OCI-LY7 (cell line): ENCODE results near the gene WLS.

Experiments used
- CTCF ChIP-seq: fragments of 200-600 bp; sonication (generic); conservative IDR thresholded peaks from 2 replicates; pipeline ENCODE4 v1.5.1; 2014; ENCODE audit warnings: mild to moderate bottlenecking, antibody characterized with exemption, low read length, moderate library complexity, mixed read lengths
- EZH2phosphoT487 ChIP-seq: fragments of 200-600 bp; sonication (generic); IDR thresholded peaks from 2 replicates; pipeline ENCODE4 v1.6.1; 2018; ENCODE audit warnings: low read depth, borderline replicate concordance, mild to moderate bottlenecking, mixed run types, antibody characterized with exemption, low read length, moderate library complexity, mixed read lengths

DNA sequence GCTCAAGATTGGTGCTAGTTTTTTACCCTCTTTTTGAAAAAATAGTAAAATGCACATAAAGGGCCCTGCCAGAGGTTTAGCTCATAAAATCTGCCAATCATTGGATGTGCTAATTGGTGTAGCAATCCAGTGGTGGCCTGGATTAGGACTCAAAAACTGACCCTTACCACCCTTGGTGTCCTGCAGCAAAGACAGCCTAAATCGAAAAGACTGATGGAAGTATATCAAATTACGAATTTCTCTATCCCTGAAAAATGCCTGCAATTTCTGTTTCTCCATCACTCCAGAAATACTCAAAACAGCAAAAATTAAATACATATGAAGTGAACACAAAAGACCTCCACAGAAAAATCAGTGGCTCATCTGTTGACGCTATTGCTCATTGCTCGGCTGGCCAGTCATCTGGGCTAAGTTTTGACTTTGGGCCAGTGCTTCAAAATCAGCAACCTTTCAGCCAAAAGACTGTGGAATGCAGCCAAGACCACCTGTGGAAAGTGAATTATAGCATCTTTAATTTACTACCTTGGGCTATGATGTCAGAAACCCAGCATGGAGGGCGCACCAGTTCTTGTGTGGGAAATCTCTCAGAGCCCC, 30.0 kb downstream of the WLS start:
- TF ChIP-seq CTCF: no peak
- TF ChIP-seq EZH2phosphoT487: no peak
